Measurements from ENCODE around the gene SPOCK2. TPM values are rescaled to one million over a fixed set of nuclear protein-coding genes. Genes with fewer than 3 reads are reported as not detected.

The SPOCK2 gene
- total RNA-seq, 4 donors from 2014 or later = 3.4 to 6.7 (median 5.3) TPM

DNA sequence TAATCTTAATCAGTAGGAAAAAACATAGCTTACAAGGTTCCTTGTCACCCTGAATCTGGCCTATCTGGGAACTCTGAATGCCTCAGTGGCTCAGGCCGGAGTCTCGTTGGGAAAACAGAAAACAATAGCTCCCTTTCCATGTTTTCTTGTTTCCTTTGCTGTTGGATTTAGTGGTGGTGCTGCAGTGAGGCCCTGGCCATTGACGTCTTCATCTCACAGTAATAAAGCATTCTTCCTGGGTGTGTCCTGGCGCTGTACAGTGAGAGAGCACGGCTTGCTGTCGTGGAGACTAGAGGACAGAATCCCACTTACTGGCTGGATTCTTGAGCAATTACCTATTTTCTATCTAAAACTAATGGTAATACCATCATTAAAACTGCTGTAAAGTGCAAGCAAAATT is 1.3 kb upstream of the SPOCK2 start:
- Histone ChIP-seq H3K27me3 (peaks cover 31 to 44% (median 39%) of the 10 kb centered on the region in 3 donors), H3K36me3 (no peaks in the 10 kb centered on the region), H3K27ac (no peak overlapping the region), H3K9me3 (no peaks in the 10 kb centered on the region), H3K4me1 (peaks cover 14 to 18% of the 10 kb centered on the region in 2 donors), H3K4me3 (no peak overlapping the region)
- ATAC-seq (no peak), DNase-seq (no peak)
- in situ Hi-C loops (cut with MboI; ENCODE audit: low sequenced_read_pairs in 4 of 4) = no loop called here
- no peak for TF ChIP-seq POLR2A (IDR thresholded peaks at IDR 0.05)
- TF ChIP-seq, protein P1, sequence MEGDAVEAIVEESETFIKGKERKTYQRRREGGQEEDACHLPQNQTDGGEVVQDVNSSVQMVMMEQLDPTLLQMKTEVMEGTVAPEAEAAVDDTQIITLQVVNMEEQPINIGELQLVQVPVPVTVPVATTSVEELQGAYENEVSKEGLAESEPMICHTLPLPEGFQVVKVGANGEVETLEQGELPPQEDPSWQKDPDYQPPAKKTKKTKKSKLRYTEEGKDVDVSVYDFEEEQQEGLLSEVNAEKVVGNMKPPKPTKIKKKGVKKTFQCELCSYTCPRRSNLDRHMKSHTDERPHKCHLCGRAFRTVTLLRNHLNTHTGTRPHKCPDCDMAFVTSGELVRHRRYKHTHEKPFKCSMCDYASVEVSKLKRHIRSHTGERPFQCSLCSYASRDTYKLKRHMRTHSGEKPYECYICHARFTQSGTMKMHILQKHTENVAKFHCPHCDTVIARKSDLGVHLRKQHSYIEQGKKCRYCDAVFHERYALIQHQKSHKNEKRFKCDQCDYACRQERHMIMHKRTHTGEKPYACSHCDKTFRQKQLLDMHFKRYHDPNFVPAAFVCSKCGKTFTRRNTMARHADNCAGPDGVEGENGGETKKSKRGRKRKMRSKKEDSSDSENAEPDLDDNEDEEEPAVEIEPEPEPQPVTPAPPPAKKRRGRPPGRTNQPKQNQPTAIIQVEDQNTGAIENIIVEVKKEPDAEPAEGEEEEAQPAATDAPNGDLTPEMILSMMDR (IDR thresholded peaks at IDR 0.05 in 4 of 5, conservative IDR thresholded peaks at IDR 0.05 in 1 of 5) = no peak
- intact Hi-C loops (cut with DNase I; ENCODE audit: low total_unique reads) = no loop called here

DNA sequence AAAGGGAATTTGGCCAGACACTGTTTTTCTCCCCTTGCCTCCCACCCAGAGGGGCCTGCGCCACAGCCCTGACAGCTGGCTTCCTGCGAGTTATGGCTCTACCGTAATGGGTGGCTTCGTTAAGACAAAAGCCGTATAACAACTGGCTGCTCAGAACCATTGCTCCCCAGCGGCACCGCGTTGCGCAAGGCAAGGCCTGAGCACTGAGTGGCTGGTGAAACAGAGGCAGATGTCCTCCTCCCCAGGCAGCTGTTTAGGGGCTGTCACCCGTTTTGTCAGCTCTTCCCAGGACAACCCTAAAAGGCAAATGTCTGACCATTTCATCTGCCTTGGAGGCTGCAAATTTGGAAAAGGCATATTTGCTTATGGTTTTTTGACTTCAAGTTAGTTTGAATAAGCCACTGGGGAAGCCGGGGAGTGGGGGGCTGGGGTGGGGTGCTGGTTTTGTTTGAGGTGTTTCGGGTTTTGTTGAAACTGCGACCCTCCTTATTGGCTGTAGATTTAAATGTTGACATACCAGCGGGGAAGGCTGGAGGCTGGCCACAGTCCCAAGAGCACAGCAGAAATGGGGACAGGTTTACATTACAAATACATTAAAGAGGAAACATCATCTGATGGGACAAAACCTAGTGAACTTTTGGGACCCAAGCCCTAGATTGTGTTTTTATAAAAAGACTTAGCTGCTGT is 681 bp upstream of the SPOCK2 start:
- Histone ChIP-seq H3K36me3 (no peaks in the 10 kb centered on the region), H3K27ac (no peak overlapping the region), H3K4me3 (peak overlapping the region; percentile 44 to 53 (median 50)), H3K4me1 (peaks cover 14 to 18% of the 10 kb centered on the region in 2 donors), H3K27me3 (peaks cover 31 to 44% (median 39%) of the 10 kb centered on the region in 3 donors), H3K9me3 (no peaks in the 10 kb centered on the region)
- TF ChIP-seq, protein P1 (IDR thresholded peaks at IDR 0.05 in 4 of 5, conservative IDR thresholded peaks at IDR 0.05 in 1 of 5) = no peak
- TF ChIP-seq POLR2A (IDR thresholded peaks at IDR 0.05) = no peak
- in situ Hi-C loops (cut with MboI; ENCODE audit: low sequenced_read_pairs in 4 of 4) = no loop called here
- peak; percentile 51 to 71 for ATAC-seq
- peak; percentile 18 to 64 for DNase-seq
- intact Hi-C loops (cut with DNase I; ENCODE audit: low total_unique reads) = no loop called here

DNA sequence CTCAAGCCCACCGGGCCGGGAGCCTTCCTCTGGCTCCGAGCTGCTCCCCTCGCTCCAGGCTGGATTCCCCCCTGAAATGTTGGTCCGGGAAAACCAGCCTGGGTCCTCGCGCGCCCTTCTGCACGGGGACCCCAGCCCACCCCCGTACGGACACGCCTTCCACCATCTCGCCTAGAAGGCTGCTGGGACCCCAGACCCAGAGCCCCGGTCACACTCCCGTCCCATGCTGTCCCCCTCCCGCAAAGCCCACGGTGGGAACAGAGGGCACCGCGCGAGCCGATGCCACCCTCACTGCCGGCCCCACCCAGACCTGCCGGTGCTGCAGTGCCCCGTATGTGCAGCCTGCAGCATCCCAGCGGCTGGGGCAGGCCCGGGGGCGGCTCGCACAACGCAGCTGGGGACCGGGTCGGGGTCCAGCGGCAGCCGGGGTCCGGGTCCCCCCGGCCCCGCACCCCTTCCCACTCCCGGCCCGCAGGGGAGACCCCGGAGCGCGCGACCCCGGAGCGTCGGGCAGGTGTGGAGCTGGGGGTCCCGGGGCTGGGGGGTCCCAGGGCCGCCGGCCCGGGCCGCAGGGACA is 871 bp downstream of the SPOCK2 start:
- Histone ChIP-seq H3K36me3 (no peaks in the 10 kb centered on the region), H3K27ac (peak overlapping the region; percentile 33 to 68 (median 59)), H3K4me3 (peak overlapping the region; percentile 44 to 53 (median 50)), H3K4me1 (peaks cover 14 to 18% of the 10 kb centered on the region in 2 donors), H3K27me3 (peaks cover 31 to 44% (median 39%) of the 10 kb centered on the region in 3 donors), H3K9me3 (no peaks in the 10 kb centered on the region)
- ATAC-seq (no peak), DNase-seq (no peak)
- in situ Hi-C loops (cut with MboI; ENCODE audit: low sequenced_read_pairs in 4 of 4) = no loop called here
- no peak for TF ChIP-seq POLR2A (IDR thresholded peaks at IDR 0.05)
- TF ChIP-seq, protein P1 (IDR thresholded peaks at IDR 0.05 in 4 of 5, conservative IDR thresholded peaks at IDR 0.05 in 1 of 5) = no peak
- intact Hi-C loops (cut with DNase I; ENCODE audit: low total_unique reads) = no loop called here

DNA sequence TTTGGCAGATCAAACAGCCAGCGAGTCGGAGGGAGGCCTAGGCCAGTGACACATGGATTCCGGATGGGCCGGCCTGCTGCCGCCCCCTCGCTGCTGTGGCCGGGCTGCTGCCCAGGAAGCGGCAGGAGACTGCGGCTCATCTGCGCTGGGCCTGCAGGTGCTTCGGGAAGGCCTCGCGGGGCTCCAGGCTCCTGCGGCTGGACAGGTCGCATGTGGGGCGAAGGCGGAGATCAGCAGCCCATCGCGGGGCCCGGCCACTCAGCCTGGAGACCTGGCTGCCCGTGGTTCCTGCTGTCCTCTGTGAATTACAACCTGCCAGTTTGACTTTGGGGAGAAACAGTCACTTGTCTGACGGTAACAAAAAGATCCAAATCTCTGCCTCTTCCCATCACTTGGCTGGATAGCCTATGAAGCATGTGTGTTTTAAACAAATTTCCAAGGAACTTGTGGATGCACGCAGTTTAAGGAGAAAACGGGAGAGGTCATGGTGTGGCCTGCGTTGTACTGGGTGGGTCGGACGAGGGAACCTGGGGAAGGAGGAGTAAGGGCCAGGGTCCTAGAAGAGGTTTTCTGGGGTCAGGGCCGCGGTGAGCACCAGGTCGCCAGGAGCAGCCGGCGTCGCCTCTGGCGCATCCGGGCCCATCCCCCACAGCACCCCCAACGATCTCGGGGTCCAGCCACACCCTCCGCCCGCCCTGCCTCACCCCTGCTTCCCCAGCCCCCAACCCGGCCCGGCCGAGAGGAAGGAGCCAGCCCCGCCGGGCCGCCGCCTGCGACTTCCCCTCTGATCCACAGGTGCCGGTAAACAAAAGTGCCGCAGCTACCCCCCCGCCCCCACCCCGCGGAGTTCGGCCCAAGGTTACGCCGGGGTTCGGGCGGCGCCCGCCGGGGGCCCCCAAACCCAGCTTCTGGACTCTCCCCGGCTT is 1.6 kb downstream of the SPOCK2 start:
- peaks cover 14 to 18% of the 10 kb centered on the region in 2 donors for H3K4me1 ChIP-seq
- H3K27me3 ChIP-seq = peaks cover 31 to 44% (median 38%) of the 10 kb centered on the region in 3 donors
- no peak for TF ChIP-seq POLR2A (IDR thresholded peaks at IDR 0.05)
- TF ChIP-seq, protein P1 (IDR thresholded peaks at IDR 0.05 in 4 of 5, conservative IDR thresholded peaks at IDR 0.05 in 1 of 5) = peak in 1 of 5 experiments; percentile 21
- intact Hi-C loops (cut with DNase I; ENCODE audit: low total_unique reads) = no loop called here
- ATAC-seq (no peak), DNase-seq (no peak)
- in situ Hi-C loops (cut with MboI; ENCODE audit: low sequenced_read_pairs in 4 of 4) = no loop called here
- H3K27ac ChIP-seq = peak overlapping the region; percentile 33 to 68 (median 59)
- H3K9me3 ChIP-seq = no peaks in the 10 kb centered on the region
- H3K36me3 ChIP-seq = no peaks in the 10 kb centered on the region
- peak overlapping the region; percentile 44 to 53 (median 50) for H3K4me3 ChIP-seq

All from gastrocnemius medialis (tissue), 4 donors.